PC-3 (cell line): ENCODE measurements around the gene CPVL. TPM values are rescaled to one million over a fixed set of nuclear protein-coding genes. Genes with fewer than 3 reads are reported as not detected.

Experiments
- ATAC-seq: fragments of 200-7000 bp; cut with Tn5 transposase; 2 replicates; pipeline ENCODE4 v1.9.1; 2020; ENCODE audit warnings: mild to moderate bottlenecking, moderate library complexity
- BruUV-seq: library from RNA; stranded (reverse); fragments of 400-500 nt; replicated peaks from 2 replicates; lab custom pipeline; 2021; lab: Mats Ljungman, UMichigan
- CTCF ChIA-PET: fragments of 300-600 bp; sonication (Branson Sonifier 250); formaldehyde crosslinking; loops from one replicate; lab custom pipeline; 2022; ENCODE audit warnings: antibody characterized with exemption; lab: Charles Lee
- POLR2A ChIA-PET: fragments of 300-600 bp; sonication (Branson Sonifier 250); formaldehyde crosslinking; loops from one replicate; lab custom pipeline; 2022; ENCODE audit warnings: antibody characterized with exemption; ENCODE audit not compliant: unreplicated experiment; lab: Charles Lee
- DNase-seq: peaks from one replicate; pipeline ENCODE4 v3.0.0-alpha.2; 2015
- H2AFZ ChIP-seq: fragments of 300-600 bp; sonication (generic); 2 replicates; pipeline ENCODE4 v1.6.0; 2016; ENCODE audit warnings: antibody characterized with exemption, low read length
- H3F3A ChIP-seq: fragments of 300-600 bp; sonication (generic); one replicate; pipeline ENCODE4 v1.6.0; 2017; ENCODE audit warnings: antibody characterized with exemption, low read length, control low read depth, mild to moderate bottlenecking; ENCODE audit not compliant: unreplicated experiment
- H3K27ac ChIP-seq: fragments of 300-600 bp; sonication (generic); 2 replicates; pipeline ENCODE4 v1.5.1; 2016; ENCODE audit warnings: mild to moderate bottlenecking, low read length
- H3K27me3 ChIP-seq: fragments of 300-600 bp; sonication (generic); 2 replicates; pipeline ENCODE4 v1.6.1; 2016; ENCODE audit warnings: low read length, mixed read lengths
- H3K36me3 ChIP-seq: fragments of 300-600 bp; sonication (generic); 2 replicates; pipeline ENCODE4 v1.6.1; 2016; ENCODE audit warnings: low read depth, mixed run types, low read length, mixed read lengths
- H3K4me1 ChIP-seq: fragments of 300-600 bp; sonication (generic); 2 replicates; pipeline ENCODE4 v1.5.1; 2016; ENCODE audit warnings: low read length; ENCODE audit not compliant: insufficient read depth
- H3K4me2 ChIP-seq: fragments of 300-600 bp; sonication (generic); 2 replicates; pipeline ENCODE4 v1.6.0; 2016; ENCODE audit warnings: low read length
- H3K4me3 ChIP-seq: fragments of 300-600 bp; sonication (generic); 2 replicates; pipeline ENCODE4 v1.5.1; 2016; ENCODE audit warnings: mild to moderate bottlenecking, low read length, mixed read lengths
- H3K79me2 ChIP-seq: fragments of 300-600 bp; sonication (generic); 2 replicates; pipeline ENCODE4 v1.6.1; 2017; ENCODE audit warnings: low read length, mixed read lengths
- H3K9ac ChIP-seq: fragments of 300-600 bp; sonication (generic); 2 replicates; pipeline ENCODE4 v1.6.0; 2016; ENCODE audit warnings: mild to moderate bottlenecking, low read length
- H3K9me2 ChIP-seq: fragments of 300-600 bp; sonication (generic); replicated peaks from 2 replicates; pipeline ENCODE4 v1.6.1; 2016; ENCODE audit warnings: mixed run types, low read length, mixed read lengths
- H3K9me3 ChIP-seq: fragments of 300-600 bp; sonication (generic); 2 replicates; pipeline ENCODE4 v1.6.1; 2016; ENCODE audit warnings: low read length, mixed read lengths
- H4K20me1 ChIP-seq: fragments of 300-600 bp; sonication (generic); 2 replicates; pipeline ENCODE4 v1.6.1; 2016; ENCODE audit warnings: low read length, mixed read lengths
- CTCF ChIP-seq: fragments of 300-600 bp; sonication (generic); conservative IDR thresholded peaks from 2 replicates; pipeline ENCODE4 v1.5.1; 2017; ENCODE audit warnings: antibody characterized with exemption, low read depth, mild to moderate bottlenecking, low read length
- EZH2 ChIP-seq: fragments of 300-600 bp; sonication (generic); IDR thresholded peaks from one replicate; pipeline ENCODE4 v1.6.1; 2017; ENCODE audit warnings: antibody characterized with exemption, mild to moderate bottlenecking, low read length; ENCODE audit not compliant: unreplicated experiment
- EZH2phosphoT487 ChIP-seq: fragments of 300-600 bp; sonication (generic); IDR thresholded peaks from 2 replicates; pipeline ENCODE4 v1.6.1; 2018; ENCODE audit warnings: mild to moderate bottlenecking, antibody characterized with exemption, low read length, borderline replicate concordance
- intact Hi-C: fragments of 100-400 bp; cut with micrococcal nuclease; formaldehyde crosslinking; loops from 2 replicates; pipeline ENCODE4 v1.9.0; 2023
- total RNA-seq: library from RNA; depleted of rRNA; stranded (reverse); fragments of >200 nt; gene quantifications from 2 replicates; pipeline ENCODE4 v1.2.3, GENCODE V29; 2014

Gene CPVL
- total RNA-seq, 1 experiment from 2014 or later: 14.7 TPM

- Histone ChIP-seq H3K9me3 (no peaks in the 10 kb centered on the region), H3K4me3 (no peak overlapping the region), H3K9me2 (no peaks in the 10 kb centered on the region), H4K20me1 (no peaks in the 10 kb centered on the region), H2AFZ (no peak overlapping the region), H3K9ac (no peak overlapping the region), H3K36me3 (no peaks in the 10 kb centered on the region), H3K4me2 (no peak overlapping the region), H3F3A (no peaks in the 10 kb centered on the region), H3K4me1 (no peaks in the 10 kb centered on the region), H3K27ac (no peak overlapping the region), H3K79me2 (no peaks in the 10 kb centered on the region), H3K27me3 (no peaks in the 10 kb centered on the region)
- ChIA-PET CTCF (no interaction called here), POLR2A (interaction anchor here (0.6 kb wide), 1 partner anchor 439 kb away, joined by 3 read pairs; no protein-coding TSS in a partner anchor)
- DNase-seq (no peak), ATAC-seq (no peak)
- intact Hi-C loops: no loop called here
- BruUV-seq: no TSS peak
- no peak for TF ChIP-seq EZH2
- TF ChIP-seq EZH2phosphoT487: no peak
- no peak for TF ChIP-seq CTCF
Measured at GRCh38 chr7:29076631-29077030, 69.7 kb downstream of the CPVL start.

GRCh38 chr7:29075606-29076005, 70.7 kb downstream of the CPVL start:
- no TSS peak for BruUV-seq
- TF ChIP-seq EZH2phosphoT487: no peak
- Histone ChIP-seq H3K9me2 (no peaks in the 10 kb centered on the region), H4K20me1 (no peaks in the 10 kb centered on the region), H3K4me1 (no peaks in the 10 kb centered on the region), H3K27me3 (no peaks in the 10 kb centered on the region), H3K4me2 (no peak overlapping the region), H3K9ac (no peak overlapping the region), H3F3A (no peaks in the 10 kb centered on the region), H3K27ac (no peak overlapping the region), H3K79me2 (no peaks in the 10 kb centered on the region), H3K4me3 (no peak overlapping the region), H3K36me3 (no peaks in the 10 kb centered on the region), H3K9me3 (no peaks in the 10 kb centered on the region), H2AFZ (no peak overlapping the region)
- POLR2A ChIA-PET: no interaction called here
- intact Hi-C loops: no loop called here
- DNase-seq: no peak
- no peak for ATAC-seq
- CTCF ChIA-PET: interaction anchor here (0.7 kb wide), 1 partner anchor 11 kb away, joined by 4 read pairs; no protein-coding TSS in a partner anchor

- Histone ChIP-seq H3K79me2 (no peaks in the 10 kb centered on the region), H3K4me3 (no peak overlapping the region), H3K27ac (no peak overlapping the region), H3K27me3 (no peaks in the 10 kb centered on the region), H3K9ac (no peak overlapping the region), H2AFZ (no peak overlapping the region), H3F3A (no peaks in the 10 kb centered on the region), H3K9me2 (no peaks in the 10 kb centered on the region), H3K9me3 (no peaks in the 10 kb centered on the region), H4K20me1 (no peaks in the 10 kb centered on the region), H3K36me3 (no peaks in the 10 kb centered on the region), H3K4me2 (no peak overlapping the region), H3K4me1 (no peaks in the 10 kb centered on the region)
- ATAC-seq: no peak
- intact Hi-C loops: no loop called here
- ChIA-PET CTCF (no interaction called here), POLR2A (no interaction called here)
- DNase-seq: no peak
- no peak for TF ChIP-seq EZH2phosphoT487
- TF ChIP-seq EZH2: no peak
- no peak for TF ChIP-seq CTCF
- BruUV-seq: no TSS peak
Measured at GRCh38 chr7:29071203-29071874, 75.0 kb downstream of the CPVL start.
